SK-N-SH (cell line): ENCODE measurements around the gene TMIGD3. TPM values are rescaled to one million over a fixed set of nuclear protein-coding genes. Genes with fewer than 3 reads are reported as not detected.

ENCODE experiments used
- CTCF ChIA-PET: fragments of 300-600, 350-600 bp; formaldehyde crosslinking; extraction: SDS; loops from one replicate; lab custom pipeline; 2021; lab: Yijun Ruan, JAX
- POLR2A ChIA-PET: fragments of 350-600 bp; sonication (Branson Sonifier 250); formaldehyde crosslinking; extraction: SDS; loops from one replicate; lab custom pipeline; 2020; ENCODE audit warnings: antibody characterized with exemption, inconsistent platforms; lab: Yijun Ruan, JAX
- DNase-seq: peaks from one replicate; pipeline ENCODE4 v3.0.0; 2012
- H2AFZ ChIP-seq: fragments of 200-600 bp; sonication (generic); 2 replicates; pipeline ENCODE4 v1.8.1; 2016; ENCODE audit warnings: antibody characterized with exemption, mild to moderate bottlenecking, low read depth
- H3F3A ChIP-seq: fragments of 200-600 bp; sonication (generic); replicated peaks from 2 replicates; pipeline ENCODE3; 2016; ENCODE audit warnings: antibody characterized with exemption, mild to moderate bottlenecking; ENCODE audit not compliant: insufficient read depth
- H3K27ac ChIP-seq, 2 experiments: fragments of 200-500 bp in 1 of 2; fragments of 200-600 bp in 1 of 2; sonication (Bioruptor generic) in 1 of 2; sonication (generic), shearing (Covaris generic) in 1 of 2; 2 replicates each; pipeline versions ENCODE4 v1.5.1 to v1.6.1; 2014 to 2016; ENCODE audit warnings: low read depth in 2 of 2, inconsistent platforms in 1 of 2, low read length in 1 of 2, mild to moderate bottlenecking in 1 of 2, mixed read lengths in 1 of 2
- H3K27me3 ChIP-seq: fragments of 200-600 bp; sonication (generic), shearing (Covaris generic); 2 replicates; pipeline ENCODE4 v1.6.1; 2016; ENCODE audit warnings: mixed run types; ENCODE audit not compliant: insufficient read depth
- H3K36me3 ChIP-seq, 2 experiments: fragments of 200-500 bp in 1 of 2; fragments of 200-600 bp in 1 of 2; sonication (Bioruptor generic) in 1 of 2; sonication (generic) in 1 of 2; replicated peaks in 1 of 2; 2 replicates each; pipeline versions ENCODE3 to v1.5.1; 2014 to 2016; ENCODE audit warnings: low read length in 1 of 2, mild to moderate bottlenecking in 1 of 2; ENCODE audit not compliant: insufficient read depth in 2 of 2, control insufficient read depth in 1 of 2
- H3K4me1 ChIP-seq, 2 experiments: fragments of 200-500 bp in 1 of 2; fragments of 200-600 bp in 1 of 2; sonication (Bioruptor generic) in 1 of 2; sonication (generic), shearing (Covaris generic) in 1 of 2; 2 replicates each; pipeline versions ENCODE4 v1.5.1 to v1.6.1; 2014 to 2016; ENCODE audit warnings: low read depth in 1 of 2, low read length in 1 of 2, mixed run types in 1 of 2; ENCODE audit not compliant: insufficient read depth in 2 of 2, control insufficient read depth in 1 of 2
- H3K4me2 ChIP-seq: fragments of 200-600 bp; sonication (generic), shearing (Covaris generic); 2 replicates; pipeline ENCODE4 v1.6.1; 2017; ENCODE audit warnings: mixed run types
- H3K4me3 ChIP-seq, 2 experiments: fragments of 200-500 bp in 1 of 2; fragments of 200-600 bp in 1 of 2; sonication (Bioruptor generic) in 1 of 2; sonication (generic), shearing (Covaris generic) in 1 of 2; 2 replicates each; pipeline versions ENCODE4 v1.5.1 to v1.8.1; 2014 to 2016; ENCODE audit warnings: low read depth in 2 of 2, inconsistent platforms in 1 of 2, low read length in 1 of 2, mild to moderate bottlenecking in 1 of 2, mixed read lengths in 1 of 2, moderate library complexity in 1 of 2
- H3K79me2 ChIP-seq: fragments of 200-600 bp; sonication (generic); 2 replicates; pipeline ENCODE4 v1.8.1; 2017; ENCODE audit warnings: mild to moderate bottlenecking; ENCODE audit not compliant: insufficient read depth
- H3K9ac ChIP-seq: fragments of 200-600 bp; sonication (generic); 2 replicates; pipeline ENCODE4 v1.6.1; 2017; ENCODE audit warnings: mixed run types
- H3K9me2 ChIP-seq: fragments of 200-600 bp; sonication (generic); 2 replicates; pipeline ENCODE4 v1.6.1; 2017; ENCODE audit warnings: mixed run types
- H3K9me3 ChIP-seq: fragments of 200-600 bp; sonication (generic); 2 replicates; pipeline ENCODE4 v1.6.1; 2017; ENCODE audit warnings: mixed run types, mild to moderate bottlenecking, moderate library complexity
- H4K20me1 ChIP-seq: fragments of 200-600 bp; sonication (generic); 2 replicates; pipeline ENCODE4 v1.6.1; 2017; ENCODE audit warnings: mild to moderate bottlenecking, mixed run types; ENCODE audit not compliant: insufficient read depth
- CHD2 ChIP-seq: fragments of 150-350 bp; IDR thresholded peaks from 2 replicates; pipeline ENCODE4 v1.6.1; 2018; ENCODE audit warnings: low read length; ENCODE audit not compliant: partially characterized antibody
- ELF1 ChIP-seq: IDR thresholded peaks from 2 replicates; pipeline ENCODE4 v1.4.0; 2012
- EZH2phosphoT487 ChIP-seq: fragments of 200-600 bp; sonication (generic); IDR thresholded peaks from 2 replicates; pipeline ENCODE4 v1.6.1; 2017; ENCODE audit warnings: low read depth, mixed run types, mild to moderate bottlenecking, antibody characterized with exemption, moderate library complexity, borderline replicate concordance
- FOSL2 ChIP-seq: IDR thresholded peaks from 2 replicates; pipeline ENCODE4 v1.4.0; 2012; ENCODE audit warnings: low read depth, mild to moderate bottlenecking, moderate library complexity, borderline replicate concordance
- FOXJ3 ChIP-seq: sonication (generic); formaldehyde crosslinking; IDR thresholded peaks from 2 replicates; pipeline ENCODE4 v1.5.1; 2020; ENCODE audit warnings: mild to moderate bottlenecking, missing genetic modification reagents
- FOXM1 ChIP-seq: IDR thresholded peaks from 2 replicates; pipeline ENCODE4 v1.4.0; 2012; ENCODE audit warnings: low read depth, mild to moderate bottlenecking
- GABPA ChIP-seq: IDR thresholded peaks from 2 replicates; pipeline ENCODE4 v1.4.0; 2012; ENCODE audit warnings: low read depth, mild to moderate bottlenecking
- JUND ChIP-seq: IDR thresholded peaks from 2 replicates; pipeline ENCODE4 v1.4.0; 2012
- MAX ChIP-seq: IDR thresholded peaks from 2 replicates; pipeline ENCODE4 v1.4.0; 2012; ENCODE audit warnings: low read depth
- MEF2A ChIP-seq: IDR thresholded peaks from 2 replicates; pipeline ENCODE4 v1.4.0; 2012; ENCODE audit warnings: low read depth, borderline replicate concordance
- MXI1 ChIP-seq: IDR thresholded peaks from 2 replicates; pipeline ENCODE4 v1.6.1; 2012; ENCODE audit warnings: mild to moderate bottlenecking, low read depth, low read length, improper control_type of control experiment
- NRF1 ChIP-seq: IDR thresholded peaks from 2 replicates; pipeline ENCODE4 v1.6.1; 2012; ENCODE audit warnings: low read depth, mild to moderate bottlenecking, low read length
- PBX3 ChIP-seq: IDR thresholded peaks from 2 replicates; pipeline ENCODE4; 2012
- RAD21 ChIP-seq: IDR thresholded peaks from 2 replicates; pipeline ENCODE4 v1.6.1; 2012; ENCODE audit warnings: mild to moderate bottlenecking, low read length
- RCOR1 ChIP-seq: fragments of 150-350 bp; IDR thresholded peaks from 2 replicates; pipeline ENCODE4 v1.6.1; 2017; ENCODE audit warnings: antibody characterized with exemption, low read length
- RFX5 ChIP-seq: IDR thresholded peaks from 2 replicates; pipeline ENCODE4 v1.6.1; 2012; ENCODE audit warnings: mild to moderate bottlenecking, improper control_type of control experiment, low read length
- RXRA ChIP-seq: IDR thresholded peaks from 2 replicates; pipeline ENCODE4 v1.4.0; 2012; ENCODE audit warnings: low read depth, mild to moderate bottlenecking, borderline replicate concordance
- SMC3 ChIP-seq: IDR thresholded peaks from 2 replicates; pipeline ENCODE4 v1.6.1; 2012; ENCODE audit warnings: low read depth, low read length, improper control_type of control experiment
- TCF12 ChIP-seq: IDR thresholded peaks from 2 replicates; pipeline ENCODE4 v1.4.0; 2012
- TEAD4 ChIP-seq: IDR thresholded peaks from 2 replicates; pipeline ENCODE4 v1.4.0; 2012; ENCODE audit warnings: mild to moderate bottlenecking, borderline replicate concordance; ENCODE audit not compliant: insufficient read depth
- USF1 ChIP-seq: IDR thresholded peaks from 2 replicates; pipeline ENCODE4 v1.4.0; 2012; ENCODE audit warnings: low read depth, borderline replicate concordance
- YY1 ChIP-seq: IDR thresholded peaks from 2 replicates; pipeline ENCODE4 v1.4.0; 2012; ENCODE audit warnings: low read depth, mild to moderate bottlenecking
- ZBTB33 ChIP-seq: IDR thresholded peaks from 2 replicates; pipeline ENCODE4 v1.4.0; 2012; ENCODE audit warnings: low read depth, borderline replicate concordance
- WGBS: methylation state at CpG from one replicate; pipeline ENCODE4 v1.1.6; 2017; ENCODE audit warnings: low lambda C conversion rate; 5-methylcytosine and 5-hydroxymethylcytosine counted together
- polyA plus RNA-seq, 3 experiments: library from polyadenylated mRNA; depleted of rRNA; stranded (reverse); fragments of >200 nt; gene quantifications; 2 replicates each; pipeline ENCODE4 v1.2.3, GENCODE V29; 2012

Gene TMIGD3
- polyA plus RNA-seq, 1 of the 3 experiments (the other 2 are of a cell fraction), result not detected

GRCh38 chr1:111465754-111466153 is 37.7 kb downstream of the TMIGD3 start:
- Histone ChIP-seq H3K79me2 (no peaks in the 10 kb centered on the region), H3K4me2 (no peak overlapping the region), H3K4me1 (peaks cover 0 to 8% of the 10 kb centered on the region in 2 experiments; a peak in 1 of 4 replicates), H3K27ac (no peak overlapping the region), H2AFZ (no peak overlapping the region), H3K4me3 (no peak overlapping the region), H3K9me2 (no peaks in the 10 kb centered on the region), H3K36me3 (peaks cover 29 to 34% of the 10 kb centered on the region in 2 experiments), H3F3A (peaks cover 14% of the 10 kb centered on the region), H3K9ac (no peak overlapping the region), H3K9me3 (no peaks in the 10 kb centered on the region), H4K20me1 (no peaks in the 10 kb centered on the region), H3K27me3 (no peaks in the 10 kb centered on the region)
- POLR2A ChIA-PET, result no interaction called here
- WGBS, result 98% methylated on average over 2 of the region's 2 CpGs
- CTCF ChIA-PET, result interaction anchor here (0.8 to 1.5 kb wide), 3 partner anchors 14 to 303 kb away, joined by 3 to 5 read pairs (median 4); no protein-coding TSS in a partner anchor
- no peak for TF ChIP-seq USF1
- no peak for DNase-seq

GRCh38 chr1:111463029-111463683 is 40.3 kb downstream of the TMIGD3 start:
- Histone ChIP-seq H3K36me3 (peaks cover 48 to 57% of the 10 kb centered on the region in 2 experiments), H4K20me1 (no peaks in the 10 kb centered on the region), H3F3A (peaks cover 14% of the 10 kb centered on the region), H3K4me2 (no peak overlapping the region), H3K27me3 (no peaks in the 10 kb centered on the region), H3K9me2 (no peaks in the 10 kb centered on the region), H3K79me2 (no peaks in the 10 kb centered on the region), H3K4me1 (peaks cover 0 to 8% of the 10 kb centered on the region in 2 experiments; a peak in 1 of 4 replicates), H3K27ac (0 out of 4 replicates have a peak overlapping the region, but pooled peaks of 1 of the 2 experiments have one; percentile 4), H2AFZ (no peak overlapping the region), H3K9me3 (no peaks in the 10 kb centered on the region), H3K4me3 (no peak overlapping the region), H3K9ac (no peak overlapping the region)
- no peak for DNase-seq
- 69% methylated on average over 4 of the region's 4 CpGs for WGBS
- ChIA-PET POLR2A (no interaction called here), CTCF (interaction anchor here (1.2 to 2.1 kb wide), 3 partner anchors 9 to 45 kb away, joined by 3 to 7 read pairs (median 5); no protein-coding TSS in a partner anchor)
- TF ChIP-seq USF1, result no peak
- TF ChIP-seq FOXM1, result no peak
- no peak for TF ChIP-seq RFX5
- peak; percentile 81 for TF ChIP-seq PBX3
- TF ChIP-seq EZH2phosphoT487, result no peak
- TF ChIP-seq MEF2A, result no peak
- no peak for TF ChIP-seq RXRA
- TF ChIP-seq NRF1, result no peak
- TF ChIP-seq MAX, result no peak
- TF ChIP-seq YY1, result no peak
- TF ChIP-seq MXI1, result no peak
- no peak for TF ChIP-seq CHD2
- peak; percentile 53 for TF ChIP-seq JUND
- TF ChIP-seq SMC3, result no peak
- no peak for TF ChIP-seq FOXJ3 (CRISPR knock-in tag)
- TF ChIP-seq TCF12, result peak; percentile 53
- TF ChIP-seq FOSL2, result no peak
- TF ChIP-seq TEAD4, result no peak
- TF ChIP-seq ZBTB33, result no peak
- no peak for TF ChIP-seq GABPA
- no peak for TF ChIP-seq RCOR1
- TF ChIP-seq RAD21, result no peak
- no peak for TF ChIP-seq ELF1
